IMR-90 (cell line): ENCODE results near the gene ECT2. TPM values are rescaled to one million over a fixed set of nuclear protein-coding genes. Genes with fewer than 3 reads are reported as not detected.

ENCODE experiments used
- ATAC-seq: fragments of 200-7000 bp; cut with Tn5 transposase; 2 replicates; pipeline ENCODE4 v1.9.1; 2020; ENCODE audit warnings: low read depth, mild to moderate bottlenecking, moderate library complexity
- BruUV-seq: library from RNA; stranded (reverse); fragments of 400-500 nt; replicated peaks from 2 replicates; lab custom pipeline; 2021; lab: Mats Ljungman, UMichigan
- CTCF ChIA-PET: fragments of 300-600 bp; formaldehyde crosslinking; extraction: SDS; loops from one replicate; lab custom pipeline; 2021; ENCODE audit warnings: antibody characterized with exemption; lab: Yijun Ruan, JAX
- POLR2A ChIA-PET: fragments of 300-600 bp; sonication (Branson Sonifier 250); formaldehyde crosslinking; loops from one replicate; lab custom pipeline; 2022; ENCODE audit warnings: antibody characterized with exemption; ENCODE audit not compliant: unreplicated experiment; lab: Charles Lee
- DNase-seq: peaks from one replicate; pipeline ENCODE4 v3.0.0; 2013
- H2AFZ ChIP-seq: replicated peaks from 2 replicates; pipeline ENCODE3; 2013; ENCODE audit warnings: low read length, mild to moderate bottlenecking; ENCODE audit not compliant: poor library complexity
- H2AK5ac ChIP-seq: 2 replicates; pipeline ENCODE4 v1.6.1; 2013; ENCODE audit warnings: low read depth, low read length, inconsistent platforms
- H2AK9ac ChIP-seq: replicated peaks from 2 replicates; pipeline ENCODE3; 2013; ENCODE audit warnings: mild to moderate bottlenecking, low read depth, low read length, moderate library complexity; ENCODE audit not compliant: poor library complexity
- H2BK120ac ChIP-seq: 2 replicates; pipeline ENCODE4 v1.6.1; 2013; ENCODE audit warnings: low read depth, low read length, inconsistent platforms
- H2BK15ac ChIP-seq: 3 replicates; pipeline ENCODE4 v1.6.1; 2013; ENCODE audit warnings: low read depth, low read length, inconsistent platforms
- H2BK20ac ChIP-seq: 2 replicates; pipeline ENCODE4 v1.6.1; 2013; ENCODE audit warnings: low read depth, mild to moderate bottlenecking, inconsistent platforms, low read length, moderate library complexity
- H2BK5ac ChIP-seq: 2 replicates; pipeline ENCODE4 v1.6.1; 2013; ENCODE audit warnings: mild to moderate bottlenecking, low read depth, low read length, inconsistent platforms; ENCODE audit not compliant: poor library complexity, severe bottlenecking
- H3K14ac ChIP-seq: replicated peaks from 2 replicates; pipeline ENCODE4 v1.6.1; 2013; ENCODE audit warnings: low read depth, low read length, inconsistent platforms
- H3K18ac ChIP-seq: 2 replicates; pipeline ENCODE4 v1.6.1; 2013; ENCODE audit warnings: low read depth, low read length, control low read depth
- H3K23ac ChIP-seq: 2 replicates; pipeline ENCODE4 v1.6.1; 2013; ENCODE audit warnings: low read depth, low read length, inconsistent platforms
- H3K27ac ChIP-seq: 2 replicates; pipeline ENCODE4 v1.5.1; 2013; ENCODE audit warnings: mild to moderate bottlenecking, control low read depth, low read length; ENCODE audit not compliant: insufficient read depth
- H3K27me3 ChIP-seq: 2 replicates; pipeline ENCODE4 v1.6.1; 2013; ENCODE audit warnings: low read length; ENCODE audit not compliant: control insufficient read depth, insufficient read depth
- H3K36me3 ChIP-seq: 2 replicates; pipeline ENCODE4 v1.6.1; 2013; ENCODE audit warnings: low read length, mixed read lengths; ENCODE audit not compliant: control insufficient read depth, insufficient read depth
- H3K4ac ChIP-seq: 2 replicates; pipeline ENCODE4 v1.6.1; 2013; ENCODE audit warnings: low read depth, low read length, inconsistent platforms
- H3K4me1 ChIP-seq: 2 replicates; pipeline ENCODE4 v1.6.1; 2013; ENCODE audit warnings: low read length, mixed read lengths; ENCODE audit not compliant: control insufficient read depth, insufficient read depth
- H3K4me2 ChIP-seq: 2 replicates; pipeline ENCODE4 v1.6.1; 2013; ENCODE audit warnings: low read depth, mild to moderate bottlenecking, control low read depth, low read length, moderate library complexity
- H3K4me3 ChIP-seq: 2 replicates; pipeline ENCODE4 v1.5.1; 2013; ENCODE audit warnings: low read depth, mild to moderate bottlenecking, control low read depth, low read length, moderate library complexity; ENCODE audit not compliant: insufficient read depth
- H3K56ac ChIP-seq: 2 replicates; pipeline ENCODE4 v1.6.1; 2013; ENCODE audit warnings: low read length, inconsistent platforms; ENCODE audit not compliant: insufficient read depth; ENCODE audit errors: extremely low read depth
- H3K79me1 ChIP-seq, 2 experiments: 2 replicates each; pipeline ENCODE4 v1.6.1; 2013; ENCODE audit warnings: low read length in 2 of 2, inconsistent platforms in 1 of 2, low read depth in 1 of 2
- H3K9ac ChIP-seq: 2 replicates; pipeline ENCODE4 v1.6.1; 2013; ENCODE audit warnings: low read depth, low read length, control low read depth
- H3K9me1 ChIP-seq: 2 replicates; pipeline ENCODE4 v1.6.1; 2013; ENCODE audit warnings: low read length, inconsistent platforms; ENCODE audit not compliant: insufficient read depth
- H3K9me3 ChIP-seq: 2 replicates; pipeline ENCODE4 v1.6.1; 2013; ENCODE audit warnings: low read length; ENCODE audit not compliant: control insufficient read depth, insufficient read depth
- H4K20me1 ChIP-seq: 2 replicates; pipeline ENCODE4 v1.6.1; 2013; ENCODE audit warnings: low read length, inconsistent platforms; ENCODE audit not compliant: insufficient read depth
- H4K5ac ChIP-seq: 2 replicates; pipeline ENCODE4 v1.6.1; 2013; ENCODE audit warnings: mild to moderate bottlenecking, low read depth, low read length, control low read depth
- H4K8ac ChIP-seq, 2 experiments: 2 replicates each; pipeline ENCODE4 v1.6.1; 2013; ENCODE audit warnings: low read depth in 2 of 2, low read length in 2 of 2, control low read depth in 1 of 2, inconsistent platforms in 1 of 2
- H4K91ac ChIP-seq: 2 replicates; pipeline ENCODE4 v1.6.1; 2013; ENCODE audit warnings: low read depth, low read length, inconsistent platforms; ENCODE audit not compliant: insufficient read depth
- BHLHE40 ChIP-seq: fragments of 150-350 bp; IDR thresholded peaks from 2 replicates; pipeline ENCODE4 v1.6.1; 2016; ENCODE audit warnings: mild to moderate bottlenecking, low read depth, low read length
- CEBPB ChIP-seq: IDR thresholded peaks from 2 replicates; pipeline ENCODE4 v1.6.1; 2012; ENCODE audit warnings: low read depth, low read length, improper control_type of control experiment
- FOS ChIP-seq: fragments of 150-350 bp; IDR thresholded peaks from 2 replicates; pipeline ENCODE4 v1.6.1; 2016; ENCODE audit warnings: low read depth, low read length
- MAFK ChIP-seq: IDR thresholded peaks from 2 replicates; pipeline ENCODE4 v1.6.1; 2012; ENCODE audit warnings: low read depth, low read length, improper control_type of control experiment
- NFE2L2 ChIP-seq: fragments of 150-350 bp; IDR thresholded peaks from 2 replicates; pipeline ENCODE4 v1.6.1; 2016; ENCODE audit warnings: low read depth, mild to moderate bottlenecking, low read length
- POLR2A ChIP-seq: IDR thresholded peaks from 2 replicates; pipeline ENCODE4 v1.6.1; 2012; ENCODE audit warnings: mild to moderate bottlenecking, low read depth, low read length
- RAD21 ChIP-seq: IDR thresholded peaks from 2 replicates; pipeline ENCODE4 v1.6.1; 2012; ENCODE audit warnings: low read length, improper control_type of control experiment
- RCOR1 ChIP-seq: IDR thresholded peaks from 2 replicates; pipeline ENCODE4 v1.6.1; 2012; ENCODE audit warnings: mild to moderate bottlenecking, low read length, improper control_type of control experiment; ENCODE audit not compliant: insufficient replicate concordance
- SMC3 ChIP-seq: fragments of 150-350 bp; IDR thresholded peaks from 2 replicates; pipeline ENCODE4 v1.6.1; 2016; ENCODE audit warnings: low read depth, mild to moderate bottlenecking, antibody characterized with exemption, low read length, moderate library complexity
- WGBS, 2 experiments: methylation state at CpG; one replicate each; pipeline versions ENCODE4 v1.1.5 to v1.1.7; 2013; ENCODE audit warnings: missing lambda C conversion rate in 2 of 2; ENCODE audit not compliant: insufficient read length in 1 of 2; ENCODE audit errors: extremely low coverage in 2 of 2; 5-methylcytosine and 5-hydroxymethylcytosine counted together
- dilution Hi-C: fragments of 300-500 bp; cut with HindIII; formaldehyde crosslinking; loops from one replicate; pipeline ENCODE4 v1.14.3; 2018; ENCODE audit warnings: low sequenced_read_pairs; ENCODE audit not compliant: unreplicated experiment
- in situ Hi-C: fragments of 300-500 bp; cut with MboI; formaldehyde crosslinking; loops from 3 replicates; pipeline ENCODE4 v1.14.3; 2019; ENCODE audit warnings: low sequenced_read_pairs, inconsistent platforms, mixed read lengths
- intact Hi-C: fragments of 100-400 bp; cut with micrococcal nuclease; formaldehyde crosslinking; loops from 2 replicates; pipeline ENCODE4 v1.10.0; 2022
- polyA plus RNA-seq, 3 experiments: library from polyadenylated mRNA; depleted of rRNA; stranded (reverse); fragments of >200 nt; gene quantifications; 2 replicates each; pipeline ENCODE4 v1.2.3, GENCODE V29; 2012; ENCODE audit warnings: low replicate concordance in 1 of 3
- total RNA-seq: library from RNA; depleted of rRNA; stranded (reverse); fragments of >200 nt; gene quantifications from 2 replicates; pipeline ENCODE4 v1.2.3, GENCODE V29; 2012
- TF ChIP-seq, protein P1 (sequence below): fragments of 150-350 bp; IDR thresholded peaks from 2 replicates; pipeline ENCODE4 v1.6.1; 2017; ENCODE audit warnings: mild to moderate bottlenecking, antibody characterized with exemption, low read length, low read depth
- TF ChIP-seq, protein P2 (sequence below): fragments of 150-350 bp; IDR thresholded peaks from 2 replicates; pipeline ENCODE4 v1.6.1; 2016; ENCODE audit warnings: low read depth, mild to moderate bottlenecking, low read length, moderate library complexity, borderline replicate concordance

ECT2 gene
- total and polyA plus RNA-seq, 2 of the 4 experiments (the other 2 are of a cell fraction) = 18.1 to 37.8 TPM

DNA sequence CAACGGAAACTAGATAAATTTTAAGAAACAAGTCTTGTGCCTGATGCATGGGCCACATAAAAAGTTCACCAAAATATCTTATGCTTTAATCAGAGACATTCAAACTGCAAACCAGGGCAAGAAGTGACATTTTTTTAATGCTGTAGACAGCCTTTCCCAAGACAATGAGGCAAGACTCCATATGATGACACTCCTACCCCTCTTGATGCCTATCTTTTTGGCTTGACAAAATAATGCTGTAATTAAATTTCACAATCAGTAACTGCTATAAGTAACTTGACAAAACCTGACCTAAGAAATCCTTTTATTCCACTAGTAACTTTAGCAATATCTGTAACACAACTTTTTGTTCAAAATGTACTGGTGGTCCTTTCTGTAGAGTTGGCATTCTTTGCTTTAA lies 48.7 kb downstream of the ECT2 start:
- no peak overlapping the region for H3K4me3 ChIP-seq
- 100% methylated on average over 1 of the region's 1 CpG; no CpG with 5 or more reads in 1 of the 2 experiments for WGBS, 2 experiments
- dilution Hi-C loops = no loop called here
- H3K79me1 ChIP-seq = peaks cover 17 to 26% of the 10 kb centered on the region in 2 experiments
- H3K36me3 ChIP-seq = 0 out of 2 replicates have a peak, but pooled peaks cover 1% of the 10 kb centered on the region
- no peak overlapping the region for H4K8ac ChIP-seq
- no peak overlapping the region for H3K4ac ChIP-seq
- no peaks in the 10 kb centered on the region for H3K27me3 ChIP-seq
- no peaks in the 10 kb centered on the region for H3K4me1 ChIP-seq
- H2AK5ac ChIP-seq = no peak overlapping the region
- no peak overlapping the region for H4K5ac ChIP-seq
- no peak overlapping the region for H2BK15ac ChIP-seq
- TF ChIP-seq FOS (no peak), POLR2A (no peak), RAD21 (no peak), CEBPB (no peak), NFE2L2 (no peak), RCOR1 (no peak), MAFK (no peak), SMC3 (no peak), BHLHE40 (no peak)
- TF ChIP-seq, protein P1, sequence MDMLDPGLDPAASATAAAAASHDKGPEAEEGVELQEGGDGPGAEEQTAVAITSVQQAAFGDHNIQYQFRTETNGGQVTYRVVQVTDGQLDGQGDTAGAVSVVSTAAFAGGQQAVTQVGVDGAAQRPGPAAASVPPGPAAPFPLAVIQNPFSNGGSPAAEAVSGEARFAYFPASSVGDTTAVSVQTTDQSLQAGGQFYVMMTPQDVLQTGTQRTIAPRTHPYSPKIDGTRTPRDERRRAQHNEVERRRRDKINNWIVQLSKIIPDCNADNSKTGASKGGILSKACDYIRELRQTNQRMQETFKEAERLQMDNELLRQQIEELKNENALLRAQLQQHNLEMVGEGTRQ = no peak
- TF ChIP-seq, protein P2, sequence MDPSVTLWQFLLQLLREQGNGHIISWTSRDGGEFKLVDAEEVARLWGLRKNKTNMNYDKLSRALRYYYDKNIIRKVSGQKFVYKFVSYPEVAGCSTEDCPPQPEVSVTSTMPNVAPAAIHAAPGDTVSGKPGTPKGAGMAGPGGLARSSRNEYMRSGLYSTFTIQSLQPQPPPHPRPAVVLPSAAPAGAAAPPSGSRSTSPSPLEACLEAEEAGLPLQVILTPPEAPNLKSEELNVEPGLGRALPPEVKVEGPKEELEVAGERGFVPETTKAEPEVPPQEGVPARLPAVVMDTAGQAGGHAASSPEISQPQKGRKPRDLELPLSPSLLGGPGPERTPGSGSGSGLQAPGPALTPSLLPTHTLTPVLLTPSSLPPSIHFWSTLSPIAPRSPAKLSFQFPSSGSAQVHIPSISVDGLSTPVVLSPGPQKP = no peak
- H4K91ac ChIP-seq = no peak overlapping the region
- no peaks in the 10 kb centered on the region for H3K9me3 ChIP-seq
- no TSS peak for BruUV-seq
- intact Hi-C loops = no loop called here
- ATAC-seq = no peak
- H2AFZ ChIP-seq = no peak overlapping the region
- no peak overlapping the region for H3K14ac ChIP-seq
- DNase-seq = no peak
- H4K20me1 ChIP-seq = no peaks in the 10 kb centered on the region; the same call in 1 of the 2 replicates
- no peak overlapping the region for H2BK5ac ChIP-seq
- H3K4me2 ChIP-seq = no peak overlapping the region
- H3K9ac ChIP-seq = no peak overlapping the region
- POLR2A ChIA-PET = no interaction called here
- H3K9me1 ChIP-seq = no peaks in the 10 kb centered on the region
- H3K27ac ChIP-seq = no peak overlapping the region
- no peak overlapping the region for H2AK9ac ChIP-seq
- H3K56ac ChIP-seq = no peak overlapping the region
- CTCF ChIA-PET = no interaction called here
- H2BK120ac ChIP-seq = no peak overlapping the region
- no peak overlapping the region for H2BK20ac ChIP-seq
- H3K18ac ChIP-seq = no peak overlapping the region
- in situ Hi-C loops = no loop called here
- no peak overlapping the region for H3K23ac ChIP-seq
